Activated naive CD8-positive, alpha-beta T cell treated with anti-CD3 and anti-CD28 coated beads, Interleukin-2, amount 50 U/mL, for 24 hours (primary cell): ENCODE measurements around the gene CHD5.

ENCODE experiments used
- ATAC-seq: fragments of 150-1000 bp; cut with Tn5 transposase; one replicate; pipeline ENCODE4 v1.10.0; 2021
- DNase-seq: peaks from one replicate; pipeline ENCODE4 v3.0.0; 2021
- H3K27ac Mint-ChIP-seq: one replicate; pipeline ENCODE4 v1.8.0; 2021; ENCODE audit warnings: mild to moderate bottlenecking, mixed read lengths
- H3K27me3 Mint-ChIP-seq: one replicate; pipeline ENCODE4 v1.8.0; 2021; ENCODE audit warnings: mixed read lengths
- H3K36me3 Mint-ChIP-seq: one replicate; pipeline ENCODE4 v1.8.0; 2021; ENCODE audit warnings: low read depth, mixed read lengths
- H3K4me1 Mint-ChIP-seq: one replicate; pipeline ENCODE4 v1.8.0; 2021; ENCODE audit warnings: mixed read lengths
- H3K4me3 Mint-ChIP-seq: one replicate; pipeline ENCODE4 v1.8.0; 2021; ENCODE audit warnings: mild to moderate bottlenecking, moderate library complexity, mixed read lengths
- H3K9me3 Mint-ChIP-seq: one replicate; pipeline ENCODE4 v1.8.0; 2021; ENCODE audit warnings: mixed read lengths

CHD5 gene

DNA sequence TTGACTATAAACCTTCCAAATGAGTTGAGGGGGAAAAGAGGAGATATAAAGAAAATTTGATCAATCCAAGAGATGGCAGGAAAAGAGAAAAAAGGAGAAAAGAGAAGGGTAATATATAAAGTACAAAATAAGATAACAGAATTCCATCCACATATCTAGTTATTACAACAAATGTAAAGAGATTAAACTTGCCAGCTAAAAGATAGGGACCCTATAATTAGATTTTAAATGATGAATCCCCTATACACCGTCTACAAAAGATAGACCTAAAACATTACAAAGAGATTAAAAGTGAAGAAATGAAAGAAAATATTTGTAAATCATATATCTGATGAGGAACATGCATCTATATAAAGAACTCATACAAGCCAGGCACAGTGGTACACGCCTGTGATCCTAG lies 63.1 kb downstream of the CHD5 start:
- Mint-ChIP-seq H3K36me3 (no peaks in the 10 kb centered on the region), H3K4me3 (no peak overlapping the region), H3K9me3 (peaks cover 22% of the 10 kb centered on the region), H3K4me1 (no peaks in the 10 kb centered on the region), H3K27ac (no peak overlapping the region), H3K27me3 (peaks cover 4% of the 10 kb centered on the region)
- ATAC-seq (no peak), DNase-seq (no peak)

DNA sequence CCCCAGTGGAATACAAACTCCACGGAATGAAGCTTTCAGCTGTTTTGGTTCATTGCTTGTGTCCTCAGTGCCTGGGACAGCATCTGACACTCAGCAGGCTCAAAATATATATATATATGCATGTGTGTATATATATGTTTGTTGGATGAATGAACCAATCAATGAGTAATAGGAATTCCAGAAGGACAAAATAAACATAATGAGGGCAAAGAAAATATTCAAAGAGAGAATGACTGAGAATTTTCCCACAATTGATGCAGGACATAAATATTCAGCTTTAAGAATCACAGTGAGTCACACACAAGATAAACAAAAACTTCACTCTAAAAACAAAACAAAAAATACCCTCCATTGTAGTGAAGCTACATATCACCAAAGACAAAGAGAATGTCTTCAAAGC lies 64.0 kb downstream of the CHD5 start:
- Mint-ChIP-seq H3K9me3 (peaks cover 22% of the 10 kb centered on the region), H3K36me3 (no peaks in the 10 kb centered on the region), H3K4me1 (no peaks in the 10 kb centered on the region), H3K27me3 (peaks cover 5% of the 10 kb centered on the region), H3K4me3 (no peak overlapping the region), H3K27ac (no peak overlapping the region)
- ATAC-seq (no peak), DNase-seq (no peak)

DNA sequence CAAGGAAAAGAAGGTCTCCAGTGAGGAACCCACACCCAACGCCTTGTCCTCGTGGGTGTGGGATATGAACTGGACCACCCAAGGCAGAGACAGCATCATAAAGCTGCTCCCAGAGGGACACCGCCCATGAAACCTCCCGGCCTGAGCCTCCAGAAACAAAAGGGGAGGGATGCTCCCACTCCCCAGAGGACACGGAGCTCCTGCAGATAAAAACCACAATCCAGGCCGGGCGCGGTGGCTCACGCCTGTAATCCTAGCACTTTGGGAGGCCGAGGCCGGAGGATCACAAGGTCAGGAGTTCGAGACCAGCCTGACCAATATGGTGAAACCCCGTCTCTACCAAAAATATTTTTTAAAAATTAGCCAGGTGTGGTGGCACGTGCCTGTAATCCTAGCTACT lies 66.4 kb downstream of the CHD5 start:
- Mint-ChIP-seq H3K27me3 (peaks cover 5% of the 10 kb centered on the region), H3K9me3 (peaks cover 22% of the 10 kb centered on the region), H3K27ac (no peak overlapping the region), H3K36me3 (no peaks in the 10 kb centered on the region), H3K4me3 (no peak overlapping the region), H3K4me1 (no peaks in the 10 kb centered on the region)
- ATAC-seq (no peak), DNase-seq (no peak)

DNA sequence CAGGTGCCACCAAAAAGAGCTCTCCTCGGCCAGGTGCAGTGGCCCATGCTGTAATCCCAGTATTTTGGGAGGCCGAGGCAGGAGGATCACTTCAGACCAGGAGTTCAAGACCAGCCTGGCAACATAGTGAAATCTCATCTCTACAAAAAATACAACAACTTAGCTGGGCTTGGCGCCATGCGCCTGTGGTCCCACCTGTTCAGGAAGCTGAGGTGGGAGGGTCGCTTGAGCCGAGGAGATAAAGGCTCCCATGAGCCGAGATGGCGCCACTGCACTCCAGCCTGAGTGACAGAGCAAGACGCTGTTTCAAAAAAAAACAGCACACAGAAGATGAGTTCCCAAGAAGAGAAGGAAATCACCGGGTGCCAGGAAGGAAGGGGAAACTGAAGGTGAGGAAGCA lies 67.0 kb downstream of the CHD5 start:
- DNase-seq, result no peak
- Mint-ChIP-seq H3K9me3 (peaks cover 18% of the 10 kb centered on the region), H3K36me3 (no peaks in the 10 kb centered on the region), H3K27ac (no peak overlapping the region), H3K27me3 (peaks cover 11% of the 10 kb centered on the region), H3K4me1 (no peaks in the 10 kb centered on the region), H3K4me3 (no peak overlapping the region)
- no peak for ATAC-seq

DNA sequence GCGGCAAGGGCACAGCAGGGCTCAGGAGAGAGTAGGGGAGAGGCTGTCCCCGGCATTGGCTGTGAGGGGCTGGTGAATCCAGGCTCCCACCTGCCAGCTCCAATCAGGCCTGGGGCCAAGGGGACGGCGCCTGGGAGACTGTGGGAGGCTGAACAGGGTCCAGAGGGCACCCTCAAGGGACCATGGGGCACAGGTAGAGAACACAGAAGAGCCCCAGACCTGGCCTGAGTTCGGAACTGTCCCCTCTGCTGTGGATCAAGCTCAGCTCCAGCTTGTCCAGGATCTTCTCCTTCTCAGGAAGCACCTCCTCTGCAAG lies 67.5 kb downstream of the CHD5 start:
- Mint-ChIP-seq H3K9me3 (peaks cover 14% of the 10 kb centered on the region), H3K4me1 (no peaks in the 10 kb centered on the region), H3K27me3 (peaks cover 13% of the 10 kb centered on the region), H3K27ac (no peak overlapping the region), H3K36me3 (no peaks in the 10 kb centered on the region), H3K4me3 (no peak overlapping the region)
- DNase-seq, result no peak
- no peak for ATAC-seq

DNA sequence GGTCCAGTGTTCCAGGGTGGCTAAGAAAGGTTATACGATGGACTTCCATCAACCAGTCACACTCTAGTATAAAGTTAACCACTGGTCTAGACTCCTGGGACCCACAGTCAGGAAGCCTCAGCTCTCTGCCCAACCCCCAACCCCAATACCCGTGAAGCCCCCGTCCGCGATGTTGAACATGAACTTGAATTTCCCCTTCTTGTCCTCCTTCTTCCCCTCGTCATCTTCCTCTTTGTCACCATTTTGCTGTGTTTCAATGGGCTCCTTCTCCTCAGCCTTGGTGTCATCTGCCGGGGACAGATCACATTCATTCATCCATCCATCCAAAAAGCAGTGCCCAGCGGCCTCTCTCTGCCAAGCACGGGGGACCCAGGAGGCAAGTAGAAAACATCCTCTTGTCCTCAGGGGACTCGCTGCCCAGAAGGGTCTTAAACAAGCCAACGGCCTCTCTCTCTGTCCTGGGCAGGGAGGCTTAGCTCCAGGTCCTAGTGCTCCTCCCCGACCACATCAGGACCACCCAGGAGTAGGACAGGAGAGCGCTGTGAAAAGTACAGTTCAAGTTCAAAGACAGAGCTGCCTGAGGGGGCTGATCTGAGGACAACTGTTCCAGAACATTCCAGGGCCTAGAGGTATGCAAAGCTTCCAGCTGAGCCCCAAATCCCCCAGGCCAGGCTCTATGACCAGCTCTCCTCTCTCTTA lies 68.0 kb downstream of the CHD5 start:
- H3K9me3 Mint-ChIP-seq, result peaks cover 11% of the 10 kb centered on the region
- H3K4me3 Mint-ChIP-seq, result no peak overlapping the region
- no peaks in the 10 kb centered on the region for H3K36me3 Mint-ChIP-seq
- H3K4me1 Mint-ChIP-seq, result no peaks in the 10 kb centered on the region
- DNase-seq, result no peak
- peaks cover 16% of the 10 kb centered on the region for H3K27me3 Mint-ChIP-seq
- no peak for ATAC-seq
- no peak overlapping the region for H3K27ac Mint-ChIP-seq

DNA sequence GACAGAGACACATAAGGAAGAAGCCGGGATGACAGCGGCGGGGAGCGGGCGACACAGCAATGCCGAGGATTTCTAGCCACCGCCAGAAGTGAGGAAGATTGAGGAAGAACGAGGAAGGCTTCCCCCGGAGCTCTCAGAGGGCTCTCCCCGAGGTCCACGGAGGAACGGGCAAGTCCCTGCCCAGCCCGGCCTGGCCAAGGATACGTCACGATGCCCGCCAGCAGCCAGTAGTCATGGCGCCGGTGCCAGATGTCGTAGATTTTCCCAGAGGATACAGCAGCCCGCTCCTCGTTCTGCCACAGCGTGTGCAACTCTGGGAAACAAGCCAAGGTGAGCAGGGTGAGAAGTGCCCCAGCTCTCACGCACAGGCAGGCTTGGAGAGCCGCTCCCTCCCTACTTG lies 68.5 kb downstream of the CHD5 start:
- ATAC-seq (no peak), DNase-seq (no peak)
- H3K36me3 Mint-ChIP-seq, result no peaks in the 10 kb centered on the region
- H3K4me3 Mint-ChIP-seq, result no peak overlapping the region
- H3K27ac Mint-ChIP-seq, result no peak overlapping the region
- no peaks in the 10 kb centered on the region for H3K4me1 Mint-ChIP-seq
- peaks cover 17% of the 10 kb centered on the region for H3K27me3 Mint-ChIP-seq
- peaks cover 5% of the 10 kb centered on the region for H3K9me3 Mint-ChIP-seq

DNA sequence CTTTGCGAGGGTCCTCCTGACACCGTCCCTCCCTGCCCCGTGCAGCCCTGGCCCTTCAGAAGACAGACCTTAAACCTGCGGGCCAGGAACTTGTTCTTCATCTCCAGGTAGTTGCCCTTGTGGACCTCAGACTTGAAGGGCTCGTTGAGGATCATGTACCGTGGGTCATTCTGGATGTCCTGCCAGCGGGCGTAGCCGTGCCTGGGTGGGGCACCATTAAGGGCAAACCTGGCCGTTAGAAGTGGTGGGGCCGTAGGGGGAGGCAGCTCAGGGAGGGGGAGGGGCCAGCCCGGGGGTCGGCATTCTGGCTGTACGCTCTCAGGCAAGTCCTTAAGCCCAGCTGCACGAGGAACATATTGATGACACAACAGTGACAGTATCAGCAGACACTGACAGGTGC lies 69.8 kb downstream of the CHD5 start:
- Mint-ChIP-seq H3K27ac (no peak overlapping the region), H3K4me1 (no peaks in the 10 kb centered on the region), H3K27me3 (peaks cover 17% of the 10 kb centered on the region), H3K36me3 (no peaks in the 10 kb centered on the region), H3K9me3 (no peaks in the 10 kb centered on the region), H3K4me3 (no peak overlapping the region)
- ATAC-seq (no peak), DNase-seq (no peak)

DNA sequence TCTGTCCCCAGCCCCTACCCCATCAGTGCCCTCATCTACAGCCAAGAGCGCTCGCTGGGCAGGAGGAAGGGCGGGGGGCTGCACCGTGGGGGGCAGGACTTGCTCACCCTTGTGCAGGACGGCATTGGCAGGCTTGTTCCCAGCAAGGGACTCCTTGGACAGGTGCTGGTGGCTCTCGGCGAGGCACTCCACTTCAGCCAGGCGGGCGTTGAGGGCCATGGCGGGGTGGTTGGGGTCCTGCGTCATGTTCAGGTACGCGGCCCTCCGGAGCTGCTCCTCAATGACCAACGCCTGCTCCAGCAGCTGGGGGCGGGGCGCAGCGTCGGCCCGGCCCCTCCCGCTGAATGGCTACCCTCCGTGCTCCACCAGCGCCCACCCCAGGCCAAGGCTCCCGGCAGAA lies 70.4 kb downstream of the CHD5 start:
- DNase-seq (no peak), ATAC-seq (no peak)
- Mint-ChIP-seq H3K27ac (no peak overlapping the region), H3K27me3 (peaks cover 19% of the 10 kb centered on the region), H3K9me3 (no peaks in the 10 kb centered on the region), H3K4me3 (no peak overlapping the region), H3K4me1 (no peaks in the 10 kb centered on the region), H3K36me3 (no peaks in the 10 kb centered on the region)

DNA sequence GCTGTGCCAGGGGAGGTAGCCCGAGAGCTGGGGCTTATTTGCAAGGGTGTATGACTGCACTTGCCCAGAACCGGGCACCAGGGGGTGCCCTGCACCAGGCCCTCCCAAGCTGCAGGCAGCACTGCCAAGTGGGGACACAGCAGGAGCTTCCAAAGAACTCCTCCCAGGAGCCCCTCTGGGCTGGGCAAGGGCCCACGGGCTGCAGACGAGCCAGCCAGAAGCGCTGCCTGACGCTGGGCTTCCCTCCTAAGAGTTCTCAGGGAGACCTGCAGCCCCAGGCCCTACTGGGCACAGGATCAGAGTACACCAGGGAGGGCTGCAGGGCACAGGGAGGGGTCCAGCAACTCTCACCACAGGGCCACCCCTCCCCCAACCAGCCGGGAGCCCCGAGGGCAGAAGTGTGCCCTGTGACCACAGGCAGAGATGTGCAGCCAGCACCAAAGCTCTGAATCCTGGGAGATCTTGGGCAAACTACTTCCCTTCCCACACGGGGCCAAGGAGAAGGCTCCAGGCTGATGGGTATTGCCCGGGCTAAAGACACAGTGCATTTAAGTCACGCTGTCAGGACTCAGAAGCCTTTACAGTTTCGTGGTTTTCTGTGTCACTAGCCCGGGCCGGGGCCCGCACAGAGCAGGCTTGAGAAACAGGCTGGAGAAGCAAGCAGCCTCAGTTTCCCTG lies 71.0 kb downstream of the CHD5 start:
- DNase-seq, result peak; percentile 55
- Mint-ChIP-seq H3K4me1 (no peaks in the 10 kb centered on the region), H3K4me3 (no peak overlapping the region), H3K36me3 (no peaks in the 10 kb centered on the region), H3K27me3 (peaks cover 19% of the 10 kb centered on the region), H3K27ac (no peak overlapping the region), H3K9me3 (no peaks in the 10 kb centered on the region)
- peak; percentile 90 for ATAC-seq

DNA sequence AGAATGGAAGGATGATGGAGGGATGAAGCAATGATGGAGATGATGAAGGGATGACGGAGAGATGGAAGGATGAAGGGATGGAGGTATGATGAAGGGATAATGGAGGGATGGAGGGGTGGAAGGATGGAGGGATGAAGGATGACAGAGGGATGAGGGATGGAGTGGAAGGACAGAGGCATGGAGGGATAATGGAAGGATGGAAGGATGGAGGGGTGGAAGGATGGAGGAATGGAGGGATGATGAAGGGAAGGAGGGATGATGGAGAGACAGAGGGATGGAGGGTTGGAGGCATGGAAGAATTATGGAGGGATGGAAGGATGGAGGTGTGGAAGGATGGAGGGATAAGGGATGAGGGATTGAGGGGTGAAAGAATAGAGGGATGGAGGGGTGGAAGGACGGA lies 71.6 kb downstream of the CHD5 start:
- no peak for ATAC-seq
- no peaks in the 10 kb centered on the region for H3K4me1 Mint-ChIP-seq
- H3K9me3 Mint-ChIP-seq, result no peaks in the 10 kb centered on the region
- H3K27me3 Mint-ChIP-seq, result peaks cover 19% of the 10 kb centered on the region
- no peaks in the 10 kb centered on the region for H3K36me3 Mint-ChIP-seq
- no peak overlapping the region for H3K4me3 Mint-ChIP-seq
- DNase-seq, result no peak
- H3K27ac Mint-ChIP-seq, result no peak overlapping the region

DNA sequence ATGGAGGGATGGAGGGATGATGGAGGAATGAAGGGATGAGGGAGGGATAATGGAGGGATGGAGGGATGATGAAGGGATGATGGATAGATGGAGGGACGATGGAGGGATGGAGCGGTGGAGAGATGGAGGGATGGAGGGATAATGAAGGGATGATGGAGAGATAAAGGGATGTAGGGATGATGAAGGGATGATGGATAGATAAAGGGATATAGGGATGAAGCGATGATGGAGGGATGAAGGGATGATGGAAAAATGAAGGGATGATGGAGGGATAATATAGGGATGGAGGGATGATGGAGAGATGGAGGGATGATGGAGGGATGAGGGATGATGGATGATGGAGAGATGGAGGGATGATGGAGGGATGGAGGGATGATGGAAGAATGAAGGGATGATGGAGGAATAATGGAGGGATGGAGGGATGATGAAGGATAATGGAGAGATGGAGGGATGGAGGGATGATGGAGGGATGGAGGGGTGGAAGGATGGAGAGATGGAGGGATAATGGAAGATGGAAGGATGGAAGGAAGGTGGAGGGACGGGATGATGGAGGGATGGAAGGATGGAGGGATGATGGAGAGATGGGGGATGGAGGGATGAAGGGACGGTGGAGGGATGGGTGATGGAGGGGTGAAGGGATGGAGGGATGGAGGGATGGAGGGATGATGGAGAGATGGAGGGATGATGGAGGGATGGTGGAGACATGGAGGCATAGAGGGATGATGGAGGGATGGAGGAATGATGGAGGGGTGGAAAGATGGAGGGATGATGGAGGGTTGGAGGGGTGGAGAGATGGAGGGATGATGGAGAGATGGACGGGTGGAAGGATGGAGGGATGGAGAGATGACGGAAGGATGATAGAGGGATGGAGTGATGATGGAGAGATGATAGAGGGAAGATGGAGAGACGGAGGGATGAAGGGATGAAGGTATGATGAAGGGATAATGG lies 72.4 kb downstream of the CHD5 start:
- no peak overlapping the region for H3K27ac Mint-ChIP-seq
- H3K9me3 Mint-ChIP-seq, result no peaks in the 10 kb centered on the region
- H3K27me3 Mint-ChIP-seq, result peaks cover 16% of the 10 kb centered on the region
- no peaks in the 10 kb centered on the region for H3K4me1 Mint-ChIP-seq
- ATAC-seq (no peak), DNase-seq (no peak)
- no peaks in the 10 kb centered on the region for H3K36me3 Mint-ChIP-seq
- no peak overlapping the region for H3K4me3 Mint-ChIP-seq

DNA sequence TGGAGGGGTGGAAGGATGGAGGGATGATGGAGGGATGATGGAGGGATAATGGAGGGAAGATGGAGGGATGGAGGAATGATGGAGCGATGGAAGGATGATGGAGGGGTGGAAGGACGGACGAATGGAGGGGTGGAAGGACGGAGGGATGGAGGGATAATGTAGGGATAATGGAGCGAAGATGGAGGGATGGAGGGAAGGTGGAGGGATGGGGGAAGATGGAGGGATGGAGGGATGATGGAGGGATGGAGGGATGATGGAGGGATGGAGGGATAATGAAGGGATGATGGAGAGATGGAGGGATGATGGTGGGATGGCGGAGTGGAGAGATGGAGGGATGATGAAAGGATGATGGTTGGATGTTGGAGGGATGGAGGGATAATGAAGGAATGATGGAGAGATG lies 73.1 kb downstream of the CHD5 start:
- no peak overlapping the region for H3K4me3 Mint-ChIP-seq
- no peak for DNase-seq
- peaks cover 14% of the 10 kb centered on the region for H3K27me3 Mint-ChIP-seq
- no peak overlapping the region for H3K27ac Mint-ChIP-seq
- H3K9me3 Mint-ChIP-seq, result no peaks in the 10 kb centered on the region
- H3K4me1 Mint-ChIP-seq, result no peaks in the 10 kb centered on the region
- H3K36me3 Mint-ChIP-seq, result no peaks in the 10 kb centered on the region
- ATAC-seq, result no peak

DNA sequence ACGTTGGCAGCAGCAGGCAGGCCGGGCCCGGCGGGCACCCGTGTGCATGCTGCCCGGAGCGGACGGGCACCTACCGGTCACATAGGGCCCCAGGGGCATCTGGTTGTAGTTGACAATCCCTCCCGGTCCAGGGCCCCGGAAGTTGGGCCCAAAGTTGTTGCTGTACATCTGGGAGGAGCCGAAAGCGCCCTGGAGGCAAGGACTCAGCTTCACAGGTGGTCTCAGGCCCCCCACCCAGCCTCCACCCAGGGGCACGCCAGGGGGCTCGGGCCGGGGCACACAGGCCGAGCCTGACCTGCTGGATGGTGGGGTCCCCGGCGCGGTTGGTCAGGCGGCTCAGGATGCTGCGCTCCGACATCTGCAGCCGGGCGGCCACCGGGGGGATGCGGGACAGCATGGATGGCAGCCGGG lies 73.8 kb downstream of the CHD5 start:
- Mint-ChIP-seq H3K36me3 (no peaks in the 10 kb centered on the region), H3K9me3 (no peaks in the 10 kb centered on the region), H3K4me1 (no peaks in the 10 kb centered on the region), H3K27me3 (peaks cover 14% of the 10 kb centered on the region), H3K27ac (no peak overlapping the region), H3K4me3 (no peak overlapping the region)
- DNase-seq, result no peak
- no peak for ATAC-seq

DNA sequence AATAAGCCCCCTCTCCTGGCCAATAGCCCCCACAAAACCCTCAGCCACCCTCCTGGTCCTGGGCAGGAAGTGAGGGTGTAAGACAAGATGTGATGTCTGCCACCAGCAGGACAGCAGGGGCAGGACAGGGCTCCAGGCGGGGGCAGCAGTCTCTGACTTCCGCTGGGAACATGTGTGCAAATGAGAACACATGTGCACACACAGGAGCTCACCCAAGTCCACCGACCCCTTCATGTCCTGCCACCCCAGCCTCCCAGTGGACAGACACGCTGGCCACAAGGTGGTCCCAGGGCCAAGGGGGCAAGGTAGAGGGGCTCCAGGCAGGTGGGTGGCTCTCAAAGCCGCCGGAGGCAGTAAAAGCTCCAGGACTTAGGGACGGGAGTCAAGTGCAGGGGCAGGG lies 74.4 kb downstream of the CHD5 start:
- Mint-ChIP-seq H3K4me1 (no peaks in the 10 kb centered on the region), H3K27ac (no peak overlapping the region), H3K36me3 (no peaks in the 10 kb centered on the region), H3K4me3 (no peak overlapping the region), H3K27me3 (peaks cover 14% of the 10 kb centered on the region), H3K9me3 (no peaks in the 10 kb centered on the region)
- ATAC-seq (no peak), DNase-seq (no peak)
